GM21526 (cell line): ENCODE results near the gene HMCN1.

Experiments
- ATAC-seq: cut with Tn5 transposase; IDR thresholded peaks from one replicate; pipeline ENCODE4 v1.9.1; 2021; ENCODE audit warnings: moderate library complexity; ENCODE audit not compliant: unreplicated experiment, low FRiP score

Gene HMCN1

DNA sequence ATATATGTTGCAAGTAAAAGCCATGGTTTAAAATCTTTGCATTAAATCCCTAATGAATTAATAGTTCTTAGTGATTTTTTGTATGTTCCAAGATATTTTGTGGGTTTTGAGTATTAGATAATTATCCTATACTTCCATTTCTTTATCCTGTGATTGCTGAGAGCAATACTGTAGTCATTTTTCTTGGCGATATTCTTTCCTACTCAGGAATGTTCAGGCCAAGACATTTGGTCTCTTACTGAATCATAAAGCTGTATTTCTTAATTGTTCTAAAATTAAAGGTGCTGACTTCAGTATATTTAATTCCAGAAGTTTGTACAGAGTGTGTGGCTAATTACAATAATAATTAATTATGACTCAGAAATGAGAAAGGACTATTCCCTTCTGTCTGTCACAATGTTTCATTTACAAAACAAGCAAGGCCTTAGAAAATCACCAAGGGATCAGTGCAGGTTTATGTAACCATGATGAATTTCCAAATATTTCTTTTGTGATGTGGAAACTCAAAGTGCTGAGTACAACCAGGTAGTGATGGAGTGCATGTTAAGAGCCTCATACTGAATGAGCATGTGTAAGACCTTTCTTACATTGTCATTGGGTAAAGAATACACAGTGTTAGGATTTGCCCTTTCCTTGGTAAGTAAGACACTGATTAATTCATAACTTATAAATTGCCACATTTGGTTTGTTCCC, 161.2 kb downstream of the HMCN1 start:
- no peak for ATAC-seq

DNA sequence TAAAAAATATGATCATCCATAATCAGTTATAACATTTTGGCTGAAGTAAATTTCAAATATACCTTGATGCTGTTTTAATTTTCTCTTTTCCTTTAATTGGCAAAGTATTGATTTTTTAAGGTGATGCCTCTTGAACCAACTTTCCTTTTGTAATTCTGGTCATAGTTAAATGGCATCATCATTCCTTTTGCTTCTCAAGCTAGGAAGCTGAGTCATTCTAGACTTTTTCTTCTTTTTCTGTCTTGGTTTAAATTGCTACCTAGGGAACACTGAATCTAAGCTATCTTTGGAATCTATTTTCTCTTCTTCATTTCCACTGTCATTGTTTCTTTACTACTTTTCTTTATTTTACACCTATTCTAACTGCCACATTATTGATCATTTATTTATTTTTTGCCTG, 162.7 kb downstream of the HMCN1 start:
- ATAC-seq, result no peak

DNA sequence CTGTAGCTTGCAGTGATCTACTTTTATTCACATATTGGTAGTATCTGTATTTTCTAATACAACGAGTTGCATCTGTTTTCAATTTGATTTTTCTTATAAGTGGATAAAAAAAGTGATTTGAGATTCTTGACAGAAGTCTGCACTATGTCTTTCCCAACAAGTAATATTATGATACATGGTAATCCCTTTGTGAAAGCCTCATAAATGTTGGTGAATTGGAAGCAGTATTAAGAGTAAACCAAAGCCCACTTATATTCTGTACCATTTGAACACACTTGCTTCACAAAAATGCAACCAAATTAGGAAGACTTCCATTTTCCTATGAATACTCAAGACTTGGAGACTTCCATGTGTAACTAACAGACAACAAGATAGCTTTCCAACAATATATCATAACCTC, 172.0 kb downstream of the HMCN1 start:
- no peak for ATAC-seq

DNA sequence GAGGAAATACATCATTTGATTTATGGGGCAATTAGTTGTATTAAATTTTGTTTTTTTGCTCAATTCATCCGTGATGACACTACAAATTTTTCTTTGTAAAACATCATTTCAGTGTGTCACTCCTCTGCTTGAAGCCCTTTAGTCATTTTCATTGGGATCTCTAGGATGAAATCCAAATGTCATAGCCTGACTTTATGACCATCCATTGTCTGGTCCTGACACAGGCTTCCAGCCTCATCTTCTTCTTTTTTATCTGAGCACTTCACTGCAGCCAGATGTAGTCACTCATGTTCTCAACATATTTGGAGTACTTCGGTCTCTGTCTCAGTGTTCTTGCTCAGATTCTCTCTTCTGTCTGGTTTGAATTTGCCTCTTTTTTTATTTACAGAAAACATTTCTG, 173.1 kb downstream of the HMCN1 start:
- ATAC-seq, result no peak

DNA sequence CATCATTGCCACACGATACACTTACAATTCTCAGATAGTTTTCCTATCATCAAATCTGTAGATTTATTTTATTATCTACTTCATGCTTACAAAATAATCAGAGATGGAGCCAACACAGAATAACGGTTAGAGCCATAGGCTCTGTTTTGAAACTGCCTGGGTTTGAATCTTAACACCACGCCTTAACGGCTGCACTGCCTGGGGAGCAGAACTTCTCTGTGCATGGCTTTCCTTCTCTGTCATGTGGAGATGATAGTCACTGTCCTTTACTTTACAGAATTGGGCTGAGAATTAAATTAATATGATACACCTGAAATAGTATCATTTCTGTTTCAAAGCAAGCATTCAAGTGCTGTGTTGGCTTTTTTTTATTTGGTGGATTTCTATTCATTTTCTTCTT, 177.8 kb downstream of the HMCN1 start:
- no peak for ATAC-seq

DNA sequence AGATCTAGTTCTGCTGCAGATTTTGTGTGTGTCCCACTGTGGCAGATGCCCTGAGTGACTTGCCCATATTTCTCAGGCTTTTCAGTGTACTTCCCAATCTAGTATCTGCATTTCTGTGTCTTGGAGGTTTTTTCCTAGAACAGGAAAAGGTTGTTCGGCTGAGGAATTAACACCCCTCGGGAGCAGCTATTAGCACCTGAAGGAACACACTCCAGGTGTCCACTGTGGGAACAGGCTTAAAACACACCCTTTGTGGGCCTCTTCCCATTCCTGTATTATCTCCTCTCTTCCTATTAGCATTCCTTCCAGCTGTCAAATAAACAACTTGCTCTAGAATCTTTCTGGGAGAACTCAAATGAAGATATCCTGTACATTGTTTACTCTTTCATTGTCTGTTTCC, 178.3 kb downstream of the HMCN1 start:
- ATAC-seq, result no peak

DNA sequence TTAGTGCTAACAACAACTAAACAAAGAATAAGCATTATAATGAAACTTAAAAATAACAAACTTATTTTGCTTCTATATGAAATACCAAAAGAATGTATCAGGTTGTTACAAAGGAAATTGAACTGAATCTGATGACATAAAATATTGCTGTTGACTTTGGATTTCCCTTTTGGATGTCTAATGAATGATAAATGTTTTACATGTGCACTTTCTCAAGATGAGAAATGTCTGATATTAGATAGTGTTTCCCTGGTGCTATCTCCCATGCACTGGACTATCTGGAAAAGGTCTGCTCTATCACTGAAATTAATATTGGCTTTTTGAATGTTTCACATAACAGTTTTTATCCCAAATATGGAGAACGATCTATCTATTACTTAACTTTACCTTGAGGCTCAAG, 179.9 kb downstream of the HMCN1 start:
- no peak for ATAC-seq

DNA sequence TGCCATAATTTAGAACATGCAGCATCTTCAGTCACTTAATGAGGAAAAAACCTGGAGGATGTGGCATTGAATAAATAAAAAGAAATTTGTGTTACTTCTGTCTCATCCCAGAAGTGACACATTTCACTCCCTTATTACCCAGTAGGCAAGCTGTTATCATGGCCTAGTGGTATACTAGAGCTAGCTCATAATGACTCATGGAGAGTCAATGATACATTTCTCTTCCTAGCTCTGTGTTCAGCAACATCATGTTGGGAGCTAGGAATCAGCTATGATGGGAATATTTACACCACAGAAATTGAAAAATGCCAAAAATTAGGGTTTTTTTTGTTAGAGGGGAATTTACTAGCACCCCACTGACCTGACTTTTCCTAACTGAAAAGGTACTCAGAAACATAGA, 182.7 kb downstream of the HMCN1 start:
- no peak for ATAC-seq

DNA sequence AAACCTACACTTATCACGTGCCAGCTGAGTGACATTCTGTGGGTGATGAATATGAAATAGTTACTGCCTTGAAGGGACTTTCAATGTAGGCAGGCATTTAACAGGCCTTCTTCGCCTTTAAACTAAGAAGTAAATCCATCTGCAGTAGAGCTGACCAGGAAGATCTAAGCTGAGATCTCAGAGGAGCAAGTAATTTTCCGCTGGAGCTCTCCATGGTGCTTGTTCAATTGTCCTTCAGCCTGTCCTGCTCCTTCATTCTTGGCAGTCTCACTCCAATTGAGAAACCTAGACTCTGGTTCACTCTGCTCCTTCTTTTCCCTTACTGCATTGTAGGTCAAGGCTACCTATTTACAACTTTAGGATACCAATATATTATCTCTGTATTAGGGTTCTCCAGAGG, 183.5 kb downstream of the HMCN1 start:
- no peak for ATAC-seq

DNA sequence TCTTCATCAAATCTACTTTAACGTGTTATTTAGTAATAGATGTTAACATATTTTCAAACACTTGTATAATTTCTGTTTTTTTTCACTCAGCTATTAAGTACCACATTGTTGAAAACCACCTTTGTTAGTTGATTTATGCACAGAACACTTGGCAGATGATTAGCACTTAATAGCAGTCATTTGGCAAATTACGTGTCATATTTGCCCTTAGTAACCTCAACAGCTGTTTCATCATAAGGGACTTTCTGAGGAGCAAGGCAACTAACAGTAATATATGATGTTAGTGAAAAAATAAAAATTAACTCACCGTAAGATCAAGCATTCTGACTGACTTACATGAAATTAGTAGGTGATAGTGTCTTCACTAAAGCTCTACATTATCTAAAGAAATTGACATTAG, 186.4 kb downstream of the HMCN1 start:
- no peak for ATAC-seq

DNA sequence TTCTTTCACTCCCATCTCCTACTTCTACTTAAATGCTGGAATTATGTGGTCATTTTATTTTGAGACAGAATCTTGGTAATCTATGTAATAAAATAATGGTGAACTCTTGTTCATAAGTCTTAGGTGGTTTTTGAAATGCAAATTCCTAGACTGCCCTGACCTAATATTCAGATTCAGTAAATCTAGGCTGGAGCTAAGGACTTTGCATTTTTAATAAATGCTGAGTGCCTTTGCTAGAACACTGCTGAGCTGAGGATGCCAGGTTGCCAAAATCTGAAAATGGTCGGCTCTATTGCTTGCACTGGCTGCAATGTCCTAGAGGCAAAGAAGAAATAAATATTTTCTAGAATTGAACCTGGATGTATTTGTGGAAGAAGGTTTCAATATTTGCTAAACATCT, 187.4 kb downstream of the HMCN1 start:
- no peak for ATAC-seq

DNA sequence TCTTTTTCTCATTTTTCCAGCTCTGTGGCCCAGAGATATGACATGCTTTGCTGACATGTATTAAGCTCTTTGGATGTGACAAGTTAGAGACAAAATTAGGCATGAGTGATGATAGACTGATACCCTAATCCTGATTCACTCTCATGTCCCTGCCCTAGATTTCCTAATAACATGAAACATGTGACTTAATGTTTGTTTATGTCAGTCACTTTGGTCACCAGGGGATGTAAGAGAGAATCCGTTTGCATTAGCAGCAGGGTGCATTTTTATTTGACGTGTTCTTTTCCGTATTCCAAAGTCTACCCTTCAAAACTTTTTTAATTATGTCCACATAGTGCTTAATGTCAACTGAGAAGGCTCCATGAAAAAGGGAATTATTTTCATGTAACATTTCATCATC, 192.4 kb downstream of the HMCN1 start:
- no peak for ATAC-seq

DNA sequence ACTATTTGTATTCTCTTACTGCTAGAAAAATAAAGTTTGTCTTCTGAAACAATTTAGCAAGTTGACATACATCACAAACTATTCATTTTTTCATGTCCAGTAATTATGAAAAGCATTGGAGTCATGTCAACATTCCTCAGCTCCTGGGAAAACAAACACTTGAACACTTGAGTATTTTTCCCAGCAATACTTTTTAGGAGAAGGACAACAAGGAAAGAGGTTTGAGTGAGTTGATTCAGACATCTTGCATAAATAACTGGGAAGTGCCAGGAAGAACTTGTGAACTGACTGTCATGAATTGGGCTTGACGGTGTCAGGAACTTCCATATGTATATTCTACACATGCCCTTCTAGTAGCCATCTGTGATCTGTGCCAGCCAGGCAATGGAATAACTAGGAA, 195.6 kb downstream of the HMCN1 start:
- no peak for ATAC-seq

DNA sequence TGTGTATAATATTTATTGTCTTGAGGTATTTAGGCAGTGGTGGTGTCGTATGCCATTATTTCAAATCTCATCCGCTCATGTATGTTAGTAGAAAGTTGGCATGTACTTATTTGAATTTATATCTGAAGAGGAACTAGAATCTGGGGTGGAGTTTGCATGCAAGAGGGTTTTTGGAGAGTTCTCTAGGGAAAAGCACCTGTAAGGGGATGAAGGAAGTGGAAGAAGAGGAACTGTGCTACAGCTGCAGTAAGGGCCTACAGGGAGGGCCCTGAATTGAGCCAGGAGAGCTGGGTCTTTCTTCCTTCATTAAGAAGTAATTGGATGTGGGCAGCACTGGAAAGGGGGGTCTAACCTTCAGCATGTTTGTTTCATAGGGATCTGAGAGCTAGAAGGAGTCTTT, 197.2 kb downstream of the HMCN1 start:
- no peak for ATAC-seq

DNA sequence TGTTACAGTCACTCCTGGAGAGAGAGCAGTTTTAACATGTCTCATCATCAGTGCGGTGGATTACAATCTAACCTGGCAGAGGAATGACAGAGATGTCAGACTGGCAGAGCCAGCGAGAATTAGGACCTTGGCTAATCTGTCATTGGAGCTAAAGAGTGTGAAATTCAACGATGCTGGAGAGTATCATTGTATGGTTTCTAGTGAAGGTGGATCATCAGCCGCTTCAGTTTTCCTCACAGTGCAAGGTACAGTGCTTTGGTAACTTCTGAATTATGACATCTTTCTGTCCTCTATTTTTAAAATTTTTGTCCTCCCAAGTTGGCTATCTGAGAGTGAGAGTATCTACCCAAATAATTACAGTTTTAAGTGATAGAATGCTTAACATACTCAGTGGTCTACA, 199.4 kb downstream of the HMCN1 start:
- ATAC-seq, result no peak

DNA sequence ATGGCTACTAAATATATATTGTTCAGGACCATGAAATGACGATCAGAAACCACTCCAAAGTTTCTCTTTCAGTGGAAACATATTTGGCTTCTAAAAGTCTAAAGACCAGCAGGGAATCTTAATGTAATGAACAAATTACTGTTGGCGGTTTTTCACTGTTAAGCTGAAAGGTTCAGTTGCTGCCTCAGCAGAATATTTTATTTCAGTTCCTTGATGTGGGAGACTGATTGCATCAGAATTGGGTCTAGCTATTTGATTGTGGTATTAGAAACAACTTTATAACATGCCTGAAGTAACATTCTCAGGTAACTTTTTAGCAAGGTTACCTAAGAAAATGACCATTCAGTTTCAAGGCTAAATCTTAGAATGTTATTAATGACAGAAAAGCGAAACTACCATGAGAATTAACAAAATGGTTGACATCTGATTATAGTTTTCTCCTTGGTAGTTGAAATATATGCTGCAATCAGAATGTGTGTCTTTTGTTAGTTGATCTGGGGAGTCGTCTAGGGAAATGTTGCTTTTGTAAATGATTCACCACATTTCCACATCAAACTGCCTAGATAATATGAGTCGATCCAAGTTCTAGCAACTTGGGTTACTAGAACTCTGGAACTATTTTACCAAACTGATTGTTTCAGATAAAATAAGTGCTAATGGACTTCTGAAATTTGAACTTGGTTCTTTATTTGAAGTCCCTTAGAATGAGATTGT, 200.4 kb downstream of the HMCN1 start:
- ATAC-seq, result no peak

DNA sequence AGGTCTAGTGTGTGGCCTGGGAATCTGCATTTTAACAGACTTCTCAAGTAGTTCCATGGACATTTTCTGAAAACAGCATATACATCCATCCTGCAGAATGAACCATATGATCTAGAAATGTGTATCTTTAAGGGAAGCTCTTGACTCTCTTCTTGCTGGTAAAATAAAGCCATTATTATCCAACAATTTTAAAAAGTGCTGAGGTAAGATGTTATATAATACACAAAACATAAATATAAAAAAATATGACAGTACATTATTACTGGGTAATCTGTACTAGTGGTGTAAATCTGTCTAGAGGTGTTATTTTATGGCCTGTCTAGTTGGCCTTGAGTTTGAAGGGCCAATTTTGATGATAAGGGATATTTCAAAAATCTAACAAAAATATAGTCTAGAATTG, 201.2 kb downstream of the HMCN1 start:
- no peak for ATAC-seq

DNA sequence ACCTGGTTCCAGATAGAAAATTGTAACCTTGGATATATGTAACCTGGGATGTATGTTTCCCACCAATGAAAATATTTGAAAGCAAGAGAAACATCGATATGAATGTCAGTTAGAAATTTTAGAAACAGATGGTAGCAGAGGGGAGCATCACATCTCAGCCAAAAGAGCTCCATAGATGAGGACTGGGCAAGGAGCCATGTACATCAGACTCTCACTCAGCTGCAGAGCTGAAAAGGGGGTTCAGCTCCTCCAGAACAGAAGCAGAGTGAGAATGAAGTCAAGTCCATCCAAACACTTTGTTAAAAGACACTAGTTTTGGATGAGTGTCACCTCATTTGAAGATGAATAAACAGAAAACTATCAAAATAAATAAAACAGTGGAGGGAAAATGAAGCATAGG, 202.4 kb downstream of the HMCN1 start:
- no peak for ATAC-seq

DNA sequence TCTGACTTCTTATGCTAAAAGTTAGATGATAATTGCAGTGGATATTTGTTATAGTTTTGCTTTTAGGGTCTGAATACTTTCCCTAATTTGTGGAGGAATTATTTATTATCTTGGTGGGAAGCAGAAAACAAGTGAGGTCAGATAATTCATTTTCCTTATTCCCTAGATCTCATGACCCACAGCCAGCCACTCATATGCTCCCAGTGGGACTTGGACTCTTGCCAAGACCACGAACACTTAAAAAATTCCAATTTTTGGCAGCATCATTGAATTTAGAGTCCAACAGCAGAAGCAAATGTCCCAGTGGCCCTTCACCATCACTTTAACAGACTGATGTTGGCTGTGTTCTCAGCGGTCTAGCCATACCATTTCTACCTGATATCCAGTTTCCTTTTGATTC, 204.2 kb downstream of the HMCN1 start:
- no peak for ATAC-seq

DNA sequence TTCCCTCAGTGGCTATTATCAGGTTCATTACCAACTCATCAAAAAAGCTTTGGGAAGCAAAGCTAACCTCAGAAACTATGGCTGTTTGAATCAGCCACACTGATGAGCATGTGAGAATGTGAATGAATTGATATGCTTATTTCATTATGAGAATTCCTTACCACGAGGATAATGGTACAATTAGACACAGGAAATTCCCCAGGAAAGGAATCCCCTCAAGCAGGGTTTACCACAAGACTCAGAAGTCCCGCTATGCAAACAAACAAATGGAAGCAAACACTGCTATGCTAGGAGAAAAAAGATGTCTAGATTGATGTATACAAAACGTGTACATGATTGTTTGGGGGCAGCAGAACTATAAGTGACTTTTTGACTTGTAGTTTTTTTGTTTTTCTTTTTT, 205.0 kb downstream of the HMCN1 start:
- ATAC-seq, result no peak

DNA sequence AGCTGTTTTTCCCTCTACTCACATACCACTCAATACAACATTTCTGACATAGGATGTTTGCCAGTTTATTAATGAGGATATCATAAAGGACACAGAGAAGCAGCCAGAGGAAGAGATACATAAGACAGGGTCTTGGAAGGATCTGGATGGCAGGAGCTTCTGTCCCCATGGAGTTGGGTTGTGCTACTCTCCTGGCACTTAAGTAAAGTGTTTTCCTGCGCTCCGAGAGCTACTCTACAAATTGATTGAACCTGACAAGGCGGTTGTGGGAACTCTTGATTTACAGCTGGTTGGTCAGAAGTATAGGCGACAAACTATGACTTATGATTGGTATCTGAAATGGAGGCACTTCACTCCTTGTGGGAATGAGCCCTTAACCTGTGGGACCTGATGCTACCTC, 208.8 kb downstream of the HMCN1 start:
- no peak for ATAC-seq

DNA sequence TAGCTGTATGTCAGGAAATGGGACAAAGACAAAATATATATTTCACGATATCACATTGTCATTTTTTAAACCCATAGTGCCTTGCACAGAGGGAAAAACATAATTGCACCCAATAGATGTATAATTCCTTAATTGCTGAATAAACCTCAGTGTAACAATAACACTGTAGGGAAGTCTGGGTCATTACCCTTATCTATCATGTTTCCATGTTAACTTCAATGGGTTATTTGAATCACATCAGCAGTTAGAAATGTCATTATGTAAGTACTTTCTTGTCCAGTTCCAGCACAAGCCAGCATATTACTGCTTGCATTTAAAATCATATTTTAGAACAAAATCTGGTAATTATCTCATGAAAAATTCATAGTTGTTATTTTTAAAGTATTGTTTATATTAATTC, 222.7 kb downstream of the HMCN1 start:
- no peak for ATAC-seq
